GM18870 (cell line): ENCODE results near the gene U2SURP.
"Not testable (repeated sequence)": the region's sequence is repeated elsewhere in the genome, so short reads cannot be mapped to it uniquely, and the experiment has no call there.

Source experiments
- ATAC-seq: cut with Tn5 transposase; IDR thresholded peaks from one replicate; pipeline ENCODE4 v1.9.1; 2021; ENCODE audit warnings: moderate library complexity; ENCODE audit not compliant: unreplicated experiment

U2SURP gene

DNA sequence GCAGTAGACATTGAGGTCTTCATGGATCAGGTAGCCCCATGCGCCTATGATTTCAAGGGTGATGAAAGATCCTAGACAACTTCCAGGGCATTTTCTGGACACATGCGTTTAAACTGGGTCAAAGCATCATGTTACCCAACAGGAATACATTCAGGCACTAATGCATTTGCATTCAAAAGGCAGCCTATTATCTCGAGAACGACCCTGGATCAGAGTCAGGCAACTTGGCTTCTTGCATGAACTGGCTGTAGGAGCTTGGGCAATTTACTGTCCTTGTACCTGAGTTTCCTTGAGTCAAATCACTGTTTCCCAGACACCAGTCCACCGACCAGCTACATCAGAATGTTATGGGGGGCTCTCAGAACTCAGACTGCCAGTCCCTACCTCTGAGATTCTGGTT lies 66.7 kb downstream of the U2SURP start:
- no peak for ATAC-seq

DNA sequence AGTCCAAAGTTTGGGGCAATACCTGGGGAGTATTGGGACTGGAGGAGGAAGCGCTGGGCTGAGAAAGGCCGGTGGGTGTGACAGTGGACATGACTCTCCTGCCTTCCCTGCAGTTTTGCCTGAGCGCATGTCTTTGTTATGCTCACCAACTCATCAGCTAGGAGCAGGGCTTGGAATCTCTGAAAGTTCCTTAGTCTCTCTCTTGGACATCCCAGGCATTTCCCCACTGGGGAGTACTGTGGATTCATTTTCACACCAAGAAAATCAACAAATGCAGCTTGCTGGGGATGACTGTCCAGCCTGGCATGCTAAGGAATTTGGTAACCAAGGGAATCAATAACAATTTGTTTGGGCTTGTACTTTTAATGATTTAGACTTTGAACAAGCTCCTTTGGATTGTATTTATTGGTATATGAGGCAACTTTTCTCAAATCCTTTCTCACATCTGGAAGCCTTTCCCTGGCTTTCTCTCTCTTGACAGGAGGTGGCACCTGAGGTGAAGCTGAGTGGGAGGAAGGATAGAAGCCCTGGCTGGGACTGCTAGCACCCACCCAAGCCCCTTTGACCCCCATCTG lies 69.7 kb downstream of the U2SURP start:
- ATAC-seq = no peak

DNA sequence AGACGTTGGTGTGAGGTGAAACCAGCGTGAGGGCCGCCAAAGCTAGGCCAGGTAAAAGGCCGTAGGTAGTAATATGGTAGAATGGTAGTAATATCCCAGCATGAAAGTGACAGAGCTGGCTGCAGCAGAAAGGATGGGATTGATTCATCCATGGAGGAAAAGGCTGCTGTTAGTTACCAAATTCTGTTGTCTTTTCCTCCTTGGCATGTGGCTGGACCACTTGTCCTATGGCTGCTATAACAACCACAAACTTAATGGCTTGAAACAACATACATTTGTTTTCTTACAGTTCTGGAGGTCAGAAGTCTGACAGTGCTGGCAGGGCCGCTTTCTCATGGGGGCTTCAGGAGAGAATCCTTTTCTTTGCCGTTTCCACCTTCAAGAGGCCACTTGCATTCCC lies 70.4 kb downstream of the U2SURP start:
- no peak for ATAC-seq

DNA sequence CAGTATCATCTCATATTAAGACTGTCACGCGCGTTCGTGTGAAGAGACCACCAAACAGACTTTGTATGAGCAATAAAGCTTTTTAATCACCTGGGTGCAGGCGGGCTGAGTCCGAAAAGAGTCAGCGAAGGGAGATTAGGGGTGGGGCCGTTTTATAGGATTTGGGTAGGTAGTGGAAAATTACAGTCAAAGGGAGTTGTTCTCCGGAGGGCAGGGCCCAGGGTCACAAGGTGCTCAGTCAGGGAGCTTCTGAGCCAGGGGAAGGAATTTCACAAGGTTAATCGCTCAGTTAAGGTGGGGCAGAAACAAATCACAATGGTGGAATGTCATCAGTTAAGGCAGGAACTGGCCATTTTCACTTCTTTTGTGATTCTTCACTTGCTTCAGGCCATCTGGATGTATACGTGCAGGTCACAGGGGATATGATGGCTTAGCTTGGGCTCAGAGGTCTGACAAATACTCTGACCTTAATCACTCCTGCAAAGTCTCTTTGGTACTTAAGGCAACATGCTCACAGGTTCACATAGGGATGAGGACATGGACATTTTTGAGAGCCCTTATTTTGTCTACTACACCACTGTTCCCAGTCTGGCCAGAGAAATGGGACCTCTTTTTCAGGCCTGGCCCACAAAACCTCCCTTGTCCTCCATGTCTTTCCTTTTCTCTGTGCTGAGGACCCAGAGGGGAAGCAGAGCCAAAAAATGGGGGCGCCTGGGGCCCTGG lies 71.1 kb downstream of the U2SURP start:
- not testable (repeated sequence) for ATAC-seq

DNA sequence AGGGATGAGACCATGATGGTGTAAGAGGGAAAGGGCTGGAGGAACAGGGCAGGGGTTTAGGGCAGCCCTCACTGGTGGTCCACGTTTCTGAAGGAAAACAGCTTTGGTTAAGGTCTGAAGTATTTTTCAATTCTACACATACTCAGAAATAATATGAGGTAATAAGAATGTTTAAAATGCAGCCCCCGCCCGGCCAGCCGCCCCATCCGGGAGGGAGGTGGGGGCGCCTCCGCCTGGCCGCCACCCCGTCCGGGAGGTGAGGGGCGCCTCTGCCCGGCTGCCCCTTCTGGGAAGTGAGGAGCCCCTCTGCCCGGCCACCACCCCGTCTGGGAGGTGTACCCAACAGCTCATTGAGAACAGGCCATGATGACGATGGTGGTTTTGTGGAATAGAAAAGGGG lies 72.2 kb downstream of the U2SURP start:
- not testable (repeated sequence) for ATAC-seq

DNA sequence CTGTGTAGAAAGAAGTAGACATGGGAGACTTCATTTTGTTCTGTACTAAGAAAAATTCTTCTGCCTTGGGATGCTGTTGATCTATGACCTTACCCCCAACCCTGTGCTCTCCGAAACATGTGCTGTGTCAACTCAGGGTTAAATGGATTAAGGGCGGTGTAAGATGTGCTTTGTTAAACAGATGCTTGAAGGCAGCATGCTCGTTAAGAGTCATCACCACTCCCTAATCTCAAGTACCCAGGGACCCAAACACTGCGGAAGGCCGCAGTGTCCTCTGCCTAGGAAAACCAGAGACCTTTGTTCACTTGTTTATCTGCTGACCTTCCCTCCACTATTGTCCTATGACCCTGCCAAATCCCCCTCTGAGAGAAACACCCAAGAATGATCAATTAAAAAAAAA lies 72.6 kb downstream of the U2SURP start:
- not testable (repeated sequence) for ATAC-seq

DNA sequence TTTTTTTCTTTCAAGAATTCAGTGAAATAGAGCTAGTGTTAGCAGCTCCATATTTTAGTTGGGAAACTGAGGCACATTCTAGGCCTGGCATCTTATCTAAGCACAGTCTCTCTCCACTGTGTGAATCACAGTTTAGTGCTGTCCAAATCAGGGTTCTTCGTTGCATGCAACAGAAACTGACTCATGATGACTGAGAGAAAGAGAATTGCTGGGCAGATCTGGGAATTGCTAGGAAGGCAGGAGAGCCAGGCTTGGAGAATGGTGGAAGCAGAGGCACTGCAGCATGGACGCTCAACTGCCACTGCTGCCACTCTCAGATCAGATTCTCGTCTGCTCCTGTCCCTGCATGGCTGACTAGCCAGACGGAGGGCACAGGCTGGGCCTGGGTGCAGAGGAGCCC lies 77.5 kb downstream of the U2SURP start:
- no peak for ATAC-seq

DNA sequence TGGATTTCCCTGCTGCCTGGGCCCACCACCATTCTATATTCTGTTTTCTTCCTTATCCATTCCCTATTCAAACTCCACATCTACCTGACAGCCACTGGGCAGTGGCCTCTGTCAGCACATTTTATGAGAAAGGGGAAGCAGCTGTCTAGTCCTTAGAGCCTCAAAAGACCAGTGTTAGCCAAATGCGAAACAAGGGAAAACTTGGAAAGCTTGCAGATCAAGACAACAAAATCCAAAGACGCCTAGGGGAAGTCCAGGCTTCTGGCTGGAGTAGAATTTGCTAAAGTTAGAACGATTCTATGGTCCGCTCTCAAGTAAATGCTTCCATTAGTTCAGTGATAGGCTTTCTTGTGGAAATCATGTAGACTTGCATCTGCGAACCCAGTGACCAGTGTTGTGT lies 78.8 kb downstream of the U2SURP start:
- ATAC-seq = no peak

DNA sequence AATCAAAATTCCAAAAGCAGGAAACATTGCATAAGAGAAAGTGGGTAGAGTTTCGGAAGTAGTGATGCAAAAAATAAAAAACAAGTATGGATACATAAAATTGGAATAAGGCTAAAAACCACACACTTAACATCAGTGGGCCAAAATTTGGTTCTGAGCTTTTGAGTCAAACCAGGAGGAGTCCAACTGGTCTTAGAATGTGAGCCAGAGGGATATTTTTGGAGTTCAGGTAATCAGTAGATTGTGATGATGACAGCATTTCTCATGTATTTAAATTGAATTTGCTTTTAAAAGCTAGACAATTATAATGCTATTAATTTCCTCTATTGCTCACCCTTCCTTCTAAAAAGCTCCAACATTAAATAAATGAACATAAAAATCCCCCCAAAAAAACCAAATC lies 80.0 kb downstream of the U2SURP start:
- ATAC-seq = no peak

DNA sequence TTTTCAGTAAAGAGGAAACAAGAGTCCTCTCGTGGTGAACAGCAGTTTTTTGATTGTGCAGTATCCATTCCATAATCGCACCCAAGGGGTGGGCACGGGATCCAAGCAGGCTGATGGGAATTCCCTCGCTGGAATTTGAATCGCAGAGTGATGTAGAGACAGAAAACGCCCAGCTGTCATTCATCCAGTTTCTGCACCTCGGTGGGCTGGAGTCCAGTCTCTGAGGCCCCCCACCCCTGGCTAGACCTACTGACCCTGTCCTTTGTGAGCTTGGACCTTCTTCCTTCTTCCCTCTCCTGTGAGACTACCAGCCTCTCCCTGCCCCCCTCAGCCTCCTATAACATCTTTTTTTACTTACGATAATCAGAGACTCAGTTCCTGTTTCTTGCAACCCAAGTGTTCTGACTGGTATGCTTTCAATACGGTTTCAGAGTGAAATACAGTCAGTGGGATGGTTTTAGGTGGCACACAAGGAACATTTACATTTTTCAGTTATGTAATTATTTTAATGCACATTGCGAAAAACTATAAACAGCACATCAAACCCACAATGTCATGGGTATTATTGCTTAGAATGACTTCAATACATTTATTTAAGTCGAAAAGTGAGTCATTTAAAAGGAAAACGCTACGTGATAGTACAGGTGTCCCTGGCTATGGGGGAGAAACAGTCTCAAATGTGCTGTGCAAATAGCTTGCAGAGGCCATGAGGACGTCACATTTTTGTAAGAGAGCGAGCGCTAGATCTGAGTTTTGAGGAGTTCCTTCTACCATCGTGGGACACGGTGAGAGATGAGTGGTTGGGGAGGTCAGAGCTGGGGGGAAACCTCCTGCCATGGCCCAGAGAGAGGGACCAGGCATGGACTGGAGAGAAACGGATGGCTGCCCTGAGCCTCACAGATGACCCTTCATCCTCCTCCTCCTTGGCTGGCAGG lies 80.7 kb downstream of the U2SURP start:
- peak; percentile 85 for ATAC-seq

DNA sequence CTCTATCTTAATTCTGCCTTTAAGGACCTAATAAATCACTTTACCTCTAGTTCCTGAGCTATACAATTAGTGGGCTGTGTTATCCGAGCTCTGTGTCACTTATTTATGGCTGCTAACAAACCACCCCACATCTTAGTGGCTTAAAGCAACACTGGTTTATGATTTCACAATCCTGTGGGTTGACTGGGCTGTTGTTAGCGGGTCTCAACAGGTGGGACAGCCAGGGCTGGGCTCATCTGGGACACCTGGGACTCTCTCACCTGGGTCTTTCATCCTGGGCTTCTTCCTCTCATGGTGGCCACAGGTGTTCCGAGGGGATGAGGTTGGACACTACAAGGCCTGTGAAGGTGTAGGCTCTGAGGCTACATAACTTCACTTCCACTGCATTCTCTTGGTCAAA lies 82.4 kb downstream of the U2SURP start:
- ATAC-seq = no peak

DNA sequence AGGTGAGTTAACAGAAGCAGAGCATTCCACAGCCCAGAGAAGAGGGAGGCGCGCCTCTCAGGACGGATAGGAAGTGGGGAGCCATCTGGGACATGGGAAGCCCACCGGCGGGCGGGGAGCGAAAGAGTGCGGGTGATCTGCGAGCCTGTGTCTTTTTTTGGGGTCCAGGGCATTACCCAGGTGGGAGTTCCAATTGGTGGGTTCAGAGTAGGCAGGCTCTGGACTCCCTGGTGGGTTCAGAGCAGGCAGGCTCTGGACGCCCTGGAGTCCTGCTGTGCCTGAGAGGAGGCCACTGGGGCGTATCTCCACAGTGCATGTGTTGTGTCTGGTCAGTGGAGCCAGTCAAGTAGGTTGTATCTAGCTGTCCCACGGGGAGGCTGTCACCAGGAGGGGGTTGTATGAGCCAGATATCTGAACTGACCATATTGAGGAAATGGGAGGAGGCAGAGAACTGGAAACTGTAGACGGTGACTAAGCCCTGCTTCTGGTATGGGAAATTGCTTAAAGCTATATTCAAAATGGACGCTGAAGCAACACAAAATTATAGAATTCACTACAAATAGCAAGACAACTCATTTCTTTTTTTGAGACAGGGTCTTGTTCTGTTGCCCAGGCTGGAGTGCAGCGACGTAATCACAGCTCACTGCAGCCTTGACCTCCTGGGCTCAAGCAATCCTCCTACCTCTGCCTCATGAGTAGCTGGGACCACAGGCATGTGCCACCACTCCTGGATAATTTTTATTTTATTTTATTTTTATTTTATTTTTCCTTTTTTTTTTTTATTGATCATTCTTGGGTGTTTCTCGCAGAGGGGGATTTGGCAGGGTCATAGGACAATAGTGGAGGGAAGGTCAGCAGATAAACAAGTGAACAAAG lies 83.7 kb downstream of the U2SURP start:
- ATAC-seq = peak; percentile 43

DNA sequence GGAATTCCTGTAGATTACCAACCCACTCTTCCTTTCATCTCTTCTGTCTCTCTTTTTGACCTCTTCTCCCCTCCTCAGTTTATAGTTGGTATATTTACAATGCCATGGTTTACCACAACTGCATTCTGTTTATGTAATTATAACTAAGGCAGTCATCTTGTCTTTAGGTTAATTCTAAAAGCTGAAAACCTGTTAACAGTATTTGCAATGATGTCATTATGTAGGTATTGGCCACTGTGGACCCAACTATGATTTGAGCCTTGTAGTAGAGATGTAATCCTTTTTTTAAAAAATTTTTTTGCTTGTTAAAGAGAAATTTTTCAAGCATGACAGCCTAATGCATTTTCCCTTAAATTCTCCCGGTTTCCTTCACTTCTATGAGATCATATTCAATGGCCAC lies 87.5 kb downstream of the U2SURP start:
- no peak for ATAC-seq

DNA sequence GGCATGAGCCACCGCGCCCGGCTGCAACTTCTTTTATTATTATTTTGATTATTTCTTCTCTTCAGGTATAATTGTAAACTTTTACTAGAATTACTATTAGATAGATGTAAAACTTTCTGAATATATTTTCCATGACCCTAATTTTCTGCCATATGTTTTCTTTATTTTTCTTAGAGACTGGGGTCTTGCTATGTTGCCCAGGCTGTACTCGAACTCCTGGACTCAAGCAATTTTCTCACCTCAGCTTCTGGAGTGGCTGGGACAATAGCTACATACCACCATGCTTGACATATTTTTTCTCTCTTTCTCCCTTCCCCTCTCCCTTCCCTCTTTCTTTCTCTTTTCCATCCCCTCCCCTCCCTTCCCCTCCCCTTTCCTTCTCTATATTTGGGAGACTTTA lies 88.6 kb downstream of the U2SURP start:
- ATAC-seq = no peak

DNA sequence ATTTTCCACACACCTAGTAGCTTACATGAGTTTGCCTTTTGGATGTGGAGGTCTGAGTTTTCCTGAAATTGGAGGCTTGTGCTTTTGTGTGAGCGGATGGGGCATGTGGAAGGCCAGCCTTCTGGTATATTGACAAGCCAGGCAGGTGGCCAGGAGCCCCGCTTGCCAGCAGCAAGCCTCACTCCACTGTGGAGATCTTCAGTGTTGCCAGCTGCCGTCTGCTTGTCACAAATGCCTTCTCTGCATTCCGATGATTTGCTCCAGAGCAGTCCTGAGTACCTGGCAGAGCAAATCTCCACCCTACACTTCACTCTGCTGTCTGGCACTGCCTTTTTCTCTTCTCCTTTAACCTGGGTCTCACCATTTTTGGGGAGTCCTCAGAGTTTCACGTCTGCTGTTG lies 89.1 kb downstream of the U2SURP start:
- no peak for ATAC-seq

DNA sequence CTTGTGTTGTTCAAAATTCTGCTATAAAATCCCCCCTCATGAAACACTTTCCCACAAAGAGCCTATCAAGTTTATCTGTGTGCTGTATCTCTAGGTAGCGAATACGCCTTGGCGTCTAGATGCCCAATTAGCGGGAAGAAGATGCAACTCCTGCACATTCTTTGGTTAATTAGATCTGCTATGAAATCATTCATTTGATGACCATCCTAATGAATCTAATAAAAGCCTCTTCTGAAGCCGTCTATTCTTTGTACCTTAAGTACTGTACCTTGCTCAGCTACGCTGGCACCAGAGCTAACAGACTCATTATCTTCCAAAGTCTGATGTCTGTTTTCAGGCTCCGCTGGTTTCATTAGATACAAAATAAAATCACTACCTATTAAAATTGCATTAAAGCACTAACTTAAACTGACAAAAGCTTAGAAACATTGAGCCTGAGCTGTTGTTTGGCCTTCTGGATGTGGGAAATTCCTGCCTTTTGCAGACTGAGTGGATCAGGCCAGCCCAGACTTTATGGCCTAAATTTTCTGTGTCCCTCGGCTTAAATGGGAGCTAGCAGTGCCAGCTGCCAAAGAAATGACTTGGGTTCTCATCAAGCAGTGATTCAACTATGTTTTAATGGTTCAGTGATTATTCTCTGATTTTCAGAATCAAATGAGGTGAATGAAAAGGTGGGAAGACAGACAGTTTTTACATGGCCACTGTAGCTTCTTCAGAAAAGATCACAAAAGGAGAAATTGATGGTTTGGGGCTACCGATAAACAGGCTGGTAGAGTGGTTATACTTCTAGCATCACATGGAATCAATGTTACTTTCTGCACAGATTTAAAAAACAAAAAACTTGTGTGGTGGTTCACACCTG lies 89.8 kb downstream of the U2SURP start:
- no peak for ATAC-seq

DNA sequence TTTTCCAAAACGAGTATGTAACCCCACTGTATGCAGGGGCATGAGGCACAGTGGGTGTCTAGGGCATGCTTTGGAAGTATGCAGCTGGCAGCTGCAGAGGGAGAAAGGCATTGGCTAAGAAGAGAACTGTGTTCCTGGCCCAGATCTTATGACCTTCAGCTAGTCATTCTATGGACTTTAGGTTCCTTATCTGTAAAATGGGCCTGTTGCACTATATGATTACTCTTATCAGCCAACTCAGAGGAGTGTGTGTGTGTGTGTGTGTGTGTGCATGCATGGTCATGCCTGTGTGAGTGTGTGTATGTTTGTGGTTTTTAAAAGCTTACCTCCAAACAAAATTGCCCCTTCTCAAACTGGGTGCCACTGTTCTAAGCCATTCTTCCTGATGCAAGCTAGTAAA lies 90.8 kb downstream of the U2SURP start:
- ATAC-seq = no peak

DNA sequence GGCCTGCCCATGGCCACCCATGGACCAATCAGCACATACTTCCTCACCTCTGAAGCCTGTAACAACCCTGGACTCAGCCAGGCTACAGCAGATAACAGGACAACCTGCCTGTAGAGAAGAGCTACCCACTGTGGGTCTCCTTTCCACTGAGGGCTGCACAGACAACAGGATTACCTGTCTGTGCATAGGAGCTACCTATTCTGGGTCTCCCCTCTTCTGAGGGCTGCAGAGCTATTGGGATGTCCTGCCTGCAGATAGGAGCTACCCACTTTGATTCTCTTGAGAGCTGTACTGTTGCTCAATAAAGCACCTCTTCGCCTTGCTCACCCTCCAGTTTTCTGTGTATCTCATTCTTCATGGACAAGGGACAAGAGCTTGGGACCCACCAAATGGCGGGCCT lies 94.4 kb downstream of the U2SURP start:
- no peak for ATAC-seq

DNA sequence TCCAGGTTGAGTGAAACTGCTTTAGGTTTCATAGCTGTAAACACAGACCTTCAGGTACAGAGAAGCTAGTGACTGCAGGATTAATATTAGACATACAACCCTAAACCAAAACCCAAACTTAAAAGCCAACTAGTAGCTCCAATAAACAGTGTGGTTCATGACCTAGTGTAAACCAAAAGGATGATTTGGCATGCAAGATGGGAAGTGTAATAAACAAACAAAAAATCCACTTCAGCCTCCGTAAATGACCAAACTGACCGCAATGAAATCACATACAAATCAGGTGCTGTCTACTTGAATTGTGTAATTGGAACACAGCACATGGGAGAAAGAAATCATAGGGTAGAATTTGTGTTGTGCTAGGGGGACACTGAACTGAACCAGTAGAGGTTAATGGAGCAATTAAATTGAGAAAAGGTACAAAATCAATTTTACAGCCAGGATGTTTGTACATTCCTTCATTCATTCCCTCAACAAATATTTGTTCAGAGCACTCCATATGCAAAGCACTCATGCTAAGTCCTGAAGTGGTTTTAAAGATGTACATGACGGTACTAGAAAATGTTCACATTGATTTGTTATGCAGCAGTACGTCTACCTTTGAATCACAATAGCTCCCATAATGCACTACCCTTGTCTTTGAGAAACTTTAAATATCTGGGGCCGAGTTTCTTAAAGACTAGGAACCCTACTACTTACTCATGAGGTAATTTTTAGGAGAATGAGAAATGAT lies 96.8 kb downstream of the U2SURP start:
- ATAC-seq = no peak
